Endothelial cell (in vitro differentiated cells): ENCODE data around the gene ICE1. TPM values are rescaled to one million over a fixed set of nuclear protein-coding genes. Genes with fewer than 3 reads are reported as not detected.
A peak's percentile ranks its signal among the peaks of the same experiment; 100 is the strongest.

Source experiments
- DNase-seq: peaks from one replicate; pipeline ENCODE4 v3.0.0; 2021; ENCODE audit warnings: low spot score
- H3K27ac Mint-ChIP-seq: one replicate; pipeline ENCODE4 v1.8.0; 2021; ENCODE audit warnings: mixed read lengths, inconsistent platforms; ENCODE audit not compliant: unreplicated experiment
- H3K27me3 Mint-ChIP-seq: one replicate; pipeline ENCODE4 v1.8.0; 2021; ENCODE audit warnings: mild to moderate bottlenecking, moderate library complexity, mixed read lengths, inconsistent platforms; ENCODE audit not compliant: unreplicated experiment
- H3K36me3 Mint-ChIP-seq: one replicate; pipeline ENCODE4 v1.8.0; 2021; ENCODE audit warnings: mild to moderate bottlenecking, low read depth, mixed read lengths, inconsistent platforms; ENCODE audit not compliant: unreplicated experiment
- H3K4me1 Mint-ChIP-seq: one replicate; pipeline ENCODE4 v1.8.0; 2021; ENCODE audit warnings: mild to moderate bottlenecking, mixed read lengths, inconsistent platforms; ENCODE audit not compliant: unreplicated experiment
- H3K4me3 Mint-ChIP-seq: one replicate; pipeline ENCODE4 v1.8.0; 2021; ENCODE audit warnings: mild to moderate bottlenecking, mixed read lengths, inconsistent platforms; ENCODE audit not compliant: unreplicated experiment
- H3K9me3 Mint-ChIP-seq: one replicate; pipeline ENCODE4 v1.8.0; 2021; ENCODE audit warnings: mixed read lengths, inconsistent platforms; ENCODE audit not compliant: unreplicated experiment
- CTCF ChIP-seq: fragments of 200-600 bp; sonication (generic); IDR thresholded peaks from one replicate; pipeline ENCODE4 v1.5.0; 2021; ENCODE audit warnings: antibody characterized with exemption; ENCODE audit not compliant: unreplicated experiment
- long read RNA-seq: library from polyadenylated mRNA; unstranded; transcript quantifications from one replicate; pipeline ENCODE4 v2.0.0, GENCODE V29; 2020; ENCODE audit not compliant: unreplicated experiment
- total RNA-seq: library from RNA; stranded (reverse); fragmentation: NEBNext Ultra II Directional; extraction: Animal tissue kit (Norgen Biotek cat#: 25700); gene quantifications from one replicate; pipeline ENCODE4 v1.2.1, GENCODE V29; 2021; ENCODE audit not compliant: unreplicated experiment

The ICE1 gene
- total RNA-seq = 34.9 TPM
- long read RNA-seq, partial matches to known transcripts = 0 of 1 reads
- long read RNA-seq, other reads (novel, unspliced or antisense) = 1 of 1 reads

GRCh38 chr5:5421961-5422818 lies at the start of gene ICE1:
Gene ICE1 (plus strand): TSS chr5:5422677. CDS start chr5:5422916, 239 bp downstream.
- H3K27ac Mint-ChIP-seq = peak within 1 kb of the TSS; percentile 86
- no peaks in the 10 kb centered on the region for H3K36me3 Mint-ChIP-seq
- peaks cover 24% of the 10 kb centered on the region for H3K4me1 Mint-ChIP-seq
- no peaks in the 10 kb centered on the region for H3K9me3 Mint-ChIP-seq
- TF ChIP-seq CTCF = no peak
- peak; percentile 93 for DNase-seq
- peak within 1 kb of the TSS; percentile 89 for H3K4me3 Mint-ChIP-seq
- peaks cover 8% of the 10 kb centered on the region for H3K27me3 Mint-ChIP-seq

- H3K27ac Mint-ChIP-seq = no peak overlapping the region
- H3K36me3 Mint-ChIP-seq = peaks cover 9% of the 10 kb centered on the region
- no peaks in the 10 kb centered on the region for H3K9me3 Mint-ChIP-seq
- TF ChIP-seq CTCF = no peak
- peaks cover 14% of the 10 kb centered on the region for H3K4me1 Mint-ChIP-seq
- no peak for DNase-seq
- peaks cover 3% of the 10 kb centered on the region for H3K27me3 Mint-ChIP-seq
- no peak overlapping the region for H3K4me3 Mint-ChIP-seq
These were observed 49.5 kb upstream of the ICE1 start for GRCh38 chr5:5372930-5373329.

- Mint-ChIP-seq H3K4me1 (peaks cover 14% of the 10 kb centered on the region), H3K4me3 (no peak overlapping the region), H3K27ac (no peak overlapping the region), H3K36me3 (peaks cover 12% of the 10 kb centered on the region), H3K9me3 (no peaks in the 10 kb centered on the region), H3K27me3 (peaks cover 3% of the 10 kb centered on the region)
- TF ChIP-seq CTCF = no peak
- DNase-seq = no peak
These were observed 49.0 kb upstream of the ICE1 start for GRCh38 chr5:5373351-5373989.

GRCh38 chr5:5374009-5374715 lies 48.3 kb upstream of the ICE1 start:
- peaks cover 12% of the 10 kb centered on the region for H3K36me3 Mint-ChIP-seq
- H3K4me1 Mint-ChIP-seq = peaks cover 14% of the 10 kb centered on the region
- H3K9me3 Mint-ChIP-seq = no peaks in the 10 kb centered on the region
- no peak overlapping the region for H3K4me3 Mint-ChIP-seq
- no peak for DNase-seq
- peaks cover 3% of the 10 kb centered on the region for H3K27me3 Mint-ChIP-seq
- no peak overlapping the region for H3K27ac Mint-ChIP-seq
- TF ChIP-seq CTCF = no peak
